Vagina (tissue), 2 donors: ENCODE results near the gene BNC2.

Experiments used
- CTCF ChIP-seq, 3 experiments: fragments of 450-650 bp in 2 of 3; fragments of 200-600 bp in 1 of 3; sonication (generic) in 1 of 3; IDR thresholded peaks; one replicate each; pipeline ENCODE4 v1.5.1; 2017 to 2019; ENCODE audit warnings: antibody characterized with exemption in 3 of 3, mild to moderate bottlenecking in 2 of 3, moderate library complexity in 2 of 3
- POLR2A ChIP-seq, 2 donors: fragments of 450-650 bp; IDR thresholded peaks; one replicate each; pipeline ENCODE4 v1.6.1; 2017; ENCODE audit warnings: antibody characterized with exemption in 2 of 2, mild to moderate bottlenecking in 2 of 2, moderate library complexity in 2 of 2

- TF ChIP-seq CTCF (IDR thresholded peaks at IDR 0.05) (no peak), POLR2A (IDR thresholded peaks at IDR 0.05) (no peak)
Observed at GRCh38 chr9:16675131-16675530, 195.3 kb downstream of the BNC2 start.
